Neural progenitor cell (in vitro differentiated cells): ENCODE measurements around the gene NSUN7. TPM values are rescaled to one million over a fixed set of nuclear protein-coding genes. Genes with fewer than 3 reads are reported as not detected.

ENCODE experiments used
- DNase-seq: peaks from one replicate; pipeline ENCODE4 v3.0.0-alpha.2; 2016; ENCODE audit warnings: low spot score
- H2AFZ ChIP-seq: fragments of 200-600 bp; sonication (generic); replicated peaks from 2 replicates; pipeline ENCODE4 v1.6.1; 2016; ENCODE audit warnings: antibody characterized with exemption
- H3F3A ChIP-seq: fragments of 200-600 bp; sonication (generic); 2 replicates; pipeline ENCODE4 v1.6.1; 2016; ENCODE audit warnings: antibody characterized with exemption, low read depth
- H3K27ac ChIP-seq: fragments of 200-600 bp; sonication (generic); 2 replicates; pipeline ENCODE4 v1.5.1; 2016; ENCODE audit warnings: mild to moderate bottlenecking
- H3K27me3 ChIP-seq: fragments of 200-600 bp; sonication (generic); 2 replicates; pipeline ENCODE4 v1.6.1; 2016; ENCODE audit warnings: mild to moderate bottlenecking, moderate library complexity
- H3K36me3 ChIP-seq: fragments of 200-600 bp; sonication (generic); 2 replicates; pipeline ENCODE4 v1.5.1; 2016
- H3K4me1 ChIP-seq: fragments of 200-600 bp; sonication (generic); 2 replicates; pipeline ENCODE4 v1.6.1; 2016; ENCODE audit warnings: mixed run types
- H3K4me2 ChIP-seq: fragments of 200-600 bp; sonication (generic); 2 replicates; pipeline ENCODE4 v1.6.1; 2016
- H3K4me3 ChIP-seq: fragments of 200-600 bp; sonication (generic); 2 replicates; pipeline ENCODE4 v1.5.1; 2016
- H3K79me2 ChIP-seq: fragments of 200-600 bp; sonication (generic); 2 replicates; pipeline ENCODE4 v1.6.1; 2016; ENCODE audit warnings: low read depth
- H3K9ac ChIP-seq: fragments of 200-600 bp; sonication (generic); 2 replicates; pipeline ENCODE4 v1.6.1; 2016
- H3K9me3 ChIP-seq: fragments of 200-600 bp; sonication (generic); 2 replicates; pipeline ENCODE4 v1.5.1; 2016; ENCODE audit warnings: low read depth
- H4K20me1 ChIP-seq: fragments of 200-600 bp; sonication (generic); 2 replicates; pipeline ENCODE4 v1.6.1; 2016; ENCODE audit warnings: low read depth
- H3K27ac Mint-ChIP-seq: 3 replicates; pipeline ENCODE4 v1.8.0; 2021; ENCODE audit warnings: mixed read lengths
- H3K27me3 Mint-ChIP-seq: 2 replicates; pipeline ENCODE4 v1.8.0; 2022; ENCODE audit warnings: low read depth, mild to moderate bottlenecking, inconsistent platforms, moderate library complexity, mixed read lengths; ENCODE audit not compliant: insufficient read depth
- H3K36me3 Mint-ChIP-seq: 3 replicates; pipeline ENCODE4 v1.8.0; 2021; ENCODE audit warnings: mixed read lengths
- H3K4me1 Mint-ChIP-seq: 3 replicates; pipeline ENCODE4 v1.8.0; 2021; ENCODE audit warnings: mixed read lengths
- H3K4me3 Mint-ChIP-seq: 3 replicates; pipeline ENCODE4 v1.8.0; 2021; ENCODE audit warnings: mild to moderate bottlenecking, moderate library complexity, mixed read lengths
- H3K9me3 Mint-ChIP-seq: 3 replicates; pipeline ENCODE4 v1.8.0; 2020; ENCODE audit warnings: mixed read lengths
- CTCF ChIP-seq: fragments of 200-600 bp; sonication (generic); IDR thresholded peaks from 2 replicates; pipeline ENCODE4 v1.5.1; 2017; ENCODE audit warnings: antibody characterized with exemption, mild to moderate bottlenecking
- EZH2 ChIP-seq: fragments of 200-600 bp; sonication (generic); IDR thresholded peaks from 2 replicates; pipeline ENCODE4 v1.6.1; 2017; ENCODE audit warnings: antibody characterized with exemption, mild to moderate bottlenecking, moderate library complexity
- EZH2phosphoT487 ChIP-seq: fragments of 200-600 bp; sonication (generic); IDR thresholded peaks from 2 replicates; pipeline ENCODE4 v1.6.1; 2017; ENCODE audit warnings: antibody characterized with exemption
- total RNA-seq: library from RNA; depleted of rRNA; stranded (reverse); fragments of >200 nt; gene quantifications from 2 replicates; pipeline ENCODE4 v1.2.3, GENCODE V29; 2015; ENCODE audit warnings: low replicate concordance

NSUN7 gene
- total RNA-seq, 1 donor from 2014 or later: 37.4 TPM

- no peak overlapping the region for H3K27ac Mint-ChIP-seq
- no peak for DNase-seq
- no peaks in the 10 kb centered on the region for H3K36me3 Mint-ChIP-seq
- H3K79me2 ChIP-seq: no peaks in the 10 kb centered on the region
- no peak for TF ChIP-seq CTCF
- TF ChIP-seq EZH2: no peak
- TF ChIP-seq EZH2phosphoT487: no peak
- H3K9me3 ChIP-seq: no peaks in the 10 kb centered on the region
- no peak overlapping the region for H2AFZ ChIP-seq
- no peak overlapping the region for H3K27ac ChIP-seq
- H3K36me3 ChIP-seq: no peaks in the 10 kb centered on the region
- no peaks in the 10 kb centered on the region for H3K27me3 Mint-ChIP-seq
- no peak overlapping the region for H3K9ac ChIP-seq
- no peaks in the 10 kb centered on the region for H4K20me1 ChIP-seq
- peaks cover 12% of the 10 kb centered on the region for H3K4me1 ChIP-seq
- no peaks in the 10 kb centered on the region for H3K9me3 Mint-ChIP-seq
- no peak overlapping the region for H3K4me3 ChIP-seq
- peaks cover 6% of the 10 kb centered on the region for H3K4me1 Mint-ChIP-seq
- H3F3A ChIP-seq: peaks cover 9% of the 10 kb centered on the region
- no peak overlapping the region for H3K4me3 Mint-ChIP-seq
- H3K27me3 ChIP-seq: no peaks in the 10 kb centered on the region
- H3K4me2 ChIP-seq: no peak overlapping the region
Observed at GRCh38 chr4:40730091-40730679, 19.6 kb upstream of the NSUN7 start.

- no peaks in the 10 kb centered on the region for H3K27me3 ChIP-seq
- no peaks in the 10 kb centered on the region for H3K9me3 Mint-ChIP-seq
- H3K27me3 Mint-ChIP-seq: no peaks in the 10 kb centered on the region
- no peaks in the 10 kb centered on the region for H3K79me2 ChIP-seq
- H3F3A ChIP-seq: peaks cover 9% of the 10 kb centered on the region
- peaks cover 6% of the 10 kb centered on the region for H3K4me1 Mint-ChIP-seq
- H3K4me2 ChIP-seq: no peak overlapping the region
- no peak overlapping the region for H2AFZ ChIP-seq
- H3K27ac ChIP-seq: no peak overlapping the region
- H3K4me1 ChIP-seq: peaks cover 12% of the 10 kb centered on the region
- no peaks in the 10 kb centered on the region for H3K36me3 ChIP-seq
- H3K9me3 ChIP-seq: no peaks in the 10 kb centered on the region
- TF ChIP-seq EZH2phosphoT487 (no peak), EZH2 (no peak), CTCF (no peak)
- no peak overlapping the region for H3K4me3 Mint-ChIP-seq
- H3K9ac ChIP-seq: no peak overlapping the region
- no peak for DNase-seq
- H3K27ac Mint-ChIP-seq: no peak overlapping the region
- H3K36me3 Mint-ChIP-seq: no peaks in the 10 kb centered on the region
- no peaks in the 10 kb centered on the region for H4K20me1 ChIP-seq
- no peak overlapping the region for H3K4me3 ChIP-seq
Observed at GRCh38 chr4:40731361-40731760, 18.4 kb upstream of the NSUN7 start.

- H3K4me3 ChIP-seq: no peak overlapping the region
- no peaks in the 10 kb centered on the region for H3K27me3 ChIP-seq
- no peaks in the 10 kb centered on the region for H3K9me3 ChIP-seq
- peaks cover 9% of the 10 kb centered on the region for H3F3A ChIP-seq
- H3K79me2 ChIP-seq: no peaks in the 10 kb centered on the region
- H3K4me3 Mint-ChIP-seq: no peak overlapping the region
- H3K4me2 ChIP-seq: no peak overlapping the region
- H4K20me1 ChIP-seq: no peaks in the 10 kb centered on the region
- no peak overlapping the region for H3K9ac ChIP-seq
- DNase-seq: no peak
- H3K9me3 Mint-ChIP-seq: no peaks in the 10 kb centered on the region
- no peaks in the 10 kb centered on the region for H3K27me3 Mint-ChIP-seq
- H3K36me3 Mint-ChIP-seq: no peaks in the 10 kb centered on the region
- no peak overlapping the region for H2AFZ ChIP-seq
- TF ChIP-seq EZH2phosphoT487: no peak
- TF ChIP-seq CTCF: no peak
- TF ChIP-seq EZH2: no peak
- H3K4me1 Mint-ChIP-seq: peaks cover 6% of the 10 kb centered on the region
- no peak overlapping the region for H3K27ac ChIP-seq
- no peak overlapping the region for H3K27ac Mint-ChIP-seq
- peaks cover 12% of the 10 kb centered on the region for H3K4me1 ChIP-seq
- no peaks in the 10 kb centered on the region for H3K36me3 ChIP-seq
Observed at GRCh38 chr4:40731792-40732245, 17.9 kb upstream of the NSUN7 start.
